GM06990 (cell line): ENCODE measurements around the gene NEMP2.

ENCODE experiments used
- DNase-seq: peaks from one replicate; pipeline ENCODE4 v3.0.0-alpha.2; 2011; ENCODE audit not compliant: insufficient read length; ENCODE audit errors: extremely low read depth
- H3K27me3 ChIP-seq: replicated peaks from 2 replicates; pipeline ENCODE4 v1.6.0; 2011; ENCODE audit warnings: low read length; ENCODE audit not compliant: control insufficient read depth, insufficient read depth
- H3K36me3 ChIP-seq: 2 replicates; pipeline ENCODE4 v1.5.1; 2011; ENCODE audit warnings: low read length; ENCODE audit not compliant: control insufficient read depth, insufficient read depth
- H3K4me3 ChIP-seq: replicated peaks from 2 replicates; pipeline ENCODE4 v1.5.1; 2011; ENCODE audit warnings: low read depth, mild to moderate bottlenecking, control low read depth, low read length
- TF ChIP-seq, protein P1 (sequence below): IDR thresholded peaks from 2 replicates; pipeline ENCODE4 v1.5.1; 2011; ENCODE audit warnings: low read length, control low read depth, mild to moderate bottlenecking, inconsistent platforms; ENCODE audit not compliant: insufficient read depth, poor library complexity, severe bottlenecking

The NEMP2 gene

DNA sequence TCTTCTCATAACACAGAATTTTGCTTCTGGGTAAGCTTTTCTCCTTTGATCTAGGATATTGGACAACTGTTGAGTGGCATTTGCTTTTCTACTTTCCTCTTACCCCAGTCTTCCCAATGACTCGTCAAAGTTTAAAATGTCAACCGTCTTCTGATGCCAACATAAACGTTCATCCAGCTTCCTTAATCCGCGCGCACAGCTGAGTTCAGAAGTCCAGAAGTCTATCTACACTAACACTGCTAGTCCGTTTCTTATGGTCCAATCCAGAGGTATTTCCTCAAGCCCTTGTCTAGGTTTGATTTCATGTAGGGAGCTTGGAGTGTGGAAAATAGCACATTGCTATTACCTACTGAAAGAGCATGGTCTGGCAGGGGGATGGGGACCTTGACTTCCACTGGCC, 77.7 kb downstream of the NEMP2 start:
- Histone ChIP-seq H3K27me3 (no peaks in the 10 kb centered on the region), H3K36me3 (no peaks in the 10 kb centered on the region; the same call in 1 of the 2 replicates), H3K4me3 (no peak overlapping the region)
- no peak for DNase-seq
- TF ChIP-seq, protein P1, sequence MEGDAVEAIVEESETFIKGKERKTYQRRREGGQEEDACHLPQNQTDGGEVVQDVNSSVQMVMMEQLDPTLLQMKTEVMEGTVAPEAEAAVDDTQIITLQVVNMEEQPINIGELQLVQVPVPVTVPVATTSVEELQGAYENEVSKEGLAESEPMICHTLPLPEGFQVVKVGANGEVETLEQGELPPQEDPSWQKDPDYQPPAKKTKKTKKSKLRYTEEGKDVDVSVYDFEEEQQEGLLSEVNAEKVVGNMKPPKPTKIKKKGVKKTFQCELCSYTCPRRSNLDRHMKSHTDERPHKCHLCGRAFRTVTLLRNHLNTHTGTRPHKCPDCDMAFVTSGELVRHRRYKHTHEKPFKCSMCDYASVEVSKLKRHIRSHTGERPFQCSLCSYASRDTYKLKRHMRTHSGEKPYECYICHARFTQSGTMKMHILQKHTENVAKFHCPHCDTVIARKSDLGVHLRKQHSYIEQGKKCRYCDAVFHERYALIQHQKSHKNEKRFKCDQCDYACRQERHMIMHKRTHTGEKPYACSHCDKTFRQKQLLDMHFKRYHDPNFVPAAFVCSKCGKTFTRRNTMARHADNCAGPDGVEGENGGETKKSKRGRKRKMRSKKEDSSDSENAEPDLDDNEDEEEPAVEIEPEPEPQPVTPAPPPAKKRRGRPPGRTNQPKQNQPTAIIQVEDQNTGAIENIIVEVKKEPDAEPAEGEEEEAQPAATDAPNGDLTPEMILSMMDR: no peak

DNA sequence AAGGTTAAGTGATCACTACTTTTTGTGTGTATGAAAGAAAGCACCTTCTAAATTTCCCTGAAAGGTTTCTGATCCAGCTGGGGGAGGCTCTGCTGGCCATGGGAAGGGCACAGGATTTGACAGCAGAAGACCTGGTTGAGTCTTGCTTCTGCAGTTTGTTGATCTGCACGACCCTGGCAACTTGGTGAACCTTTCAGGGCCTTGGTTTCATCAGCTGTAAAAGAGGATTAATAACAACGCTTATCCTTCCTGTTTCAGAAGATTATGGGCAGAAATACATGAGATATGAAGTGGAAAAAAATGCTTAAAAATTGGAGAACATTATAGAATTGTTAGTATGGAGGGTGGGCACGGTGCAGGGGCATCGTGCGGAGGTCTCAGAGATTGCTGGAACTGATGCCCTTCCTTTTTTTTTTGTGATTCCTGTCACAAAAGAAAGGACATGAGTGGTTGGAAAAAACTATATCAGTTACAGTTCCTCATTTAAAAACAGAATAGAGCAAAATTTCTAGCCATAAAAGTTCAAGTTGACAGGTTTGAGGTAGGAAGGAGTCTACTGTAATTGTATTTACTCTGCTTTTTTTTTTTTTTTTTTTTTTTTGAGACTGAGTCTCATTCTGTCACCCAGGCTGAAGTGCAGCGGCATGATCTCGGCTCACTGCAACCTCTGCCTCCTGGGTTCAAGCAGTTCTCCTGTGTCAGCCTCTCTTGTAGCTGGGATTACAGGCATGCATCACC, 79.0 kb downstream of the NEMP2 start:
- Histone ChIP-seq H3K36me3 (no peaks in the 10 kb centered on the region; the same call in 1 of the 2 replicates), H3K4me3 (no peak overlapping the region), H3K27me3 (no peaks in the 10 kb centered on the region)
- TF ChIP-seq, protein P1: no peak
- no peak for DNase-seq

DNA sequence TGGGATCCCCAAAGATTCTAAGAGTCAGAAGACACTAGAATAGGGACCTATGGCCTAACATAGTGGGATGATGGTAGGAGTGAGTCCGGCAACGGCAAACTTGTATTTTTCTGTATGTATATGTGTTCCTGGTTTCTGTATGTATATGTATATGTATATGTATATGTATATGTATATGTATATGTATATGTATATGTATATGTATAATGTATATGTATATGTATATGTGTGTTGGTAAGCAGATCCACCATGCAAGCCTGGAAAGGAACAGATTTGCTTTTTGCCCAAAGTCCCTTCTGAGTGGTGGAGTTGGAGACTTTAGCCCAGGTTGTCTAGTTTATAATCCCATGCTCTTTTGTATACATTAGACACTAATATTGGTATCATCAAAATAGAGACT, 79.7 kb downstream of the NEMP2 start:
- Histone ChIP-seq H3K36me3 (no peaks in the 10 kb centered on the region), H3K4me3 (no peak overlapping the region), H3K27me3 (no peaks in the 10 kb centered on the region)
- DNase-seq: no peak
- TF ChIP-seq, protein P1: no peak
